ENCODE data around the gene BRMS1L. TPM values are rescaled to one million over a fixed set of nuclear protein-coding genes. Genes with fewer than 3 reads are reported as not detected.

Gene BRMS1L
- total RNA-seq, 1 experiment from 2014 or later = 8.3 TPM

Other genes with a start within 250 kb of the BRMS1L start
- 11.2 and 15.3 TPM in 2 replicates for gene RALGAPA1, start 17.0 kb upstream of the BRMS1L start, total RNA-seq (2014; rRNA removed)